Natural killer cell treated with Interleukin-12 subunit alpha and Interleukin-12 subunit beta and Interleukin-15 and Interleukin-18, amount 100 ng/mL, for 72 hours (primary cell): Measurements from ENCODE around the gene GYPC. TPM values are rescaled to one million over a fixed set of nuclear protein-coding genes. Genes with fewer than 3 reads are reported as not detected.
"Not testable (repeated sequence)": the region's sequence is repeated elsewhere in the genome, so short reads cannot be mapped to it uniquely, and the experiment has no call there.

Source experiments
- ATAC-seq, 2 donors: fragments of 150-1000 bp; cut with Tn5 transposase in 1 of 2; sonication (Bioruptor Pico), chemical (Tn5 transposase) in 1 of 2; 2 replicates each; pipeline ENCODE4 v1.10.0; 2021
- DNase-seq: peaks from one replicate; pipeline ENCODE4 v3.0.0; 2022; ENCODE audit warnings: low spot score
- H3K27ac Mint-ChIP-seq, 2 donors: 1 replicate in 1 of 2; 2 replicates in 1 of 2; pipeline ENCODE4 v1.8.0; 2022; ENCODE audit warnings: mixed read lengths in 2 of 2, mild to moderate bottlenecking in 1 of 2, moderate library complexity in 1 of 2
- H3K27me3 Mint-ChIP-seq, 2 donors: 1 replicate in 1 of 2; 2 replicates in 1 of 2; pipeline ENCODE4 v1.8.0; 2022; ENCODE audit warnings: mixed read lengths in 2 of 2
- H3K36me3 Mint-ChIP-seq: one replicate; pipeline ENCODE4 v1.8.0; 2022; ENCODE audit warnings: mixed read lengths
- H3K4me1 Mint-ChIP-seq, 2 donors: 1 replicate in 1 of 2; 2 replicates in 1 of 2; pipeline ENCODE4 v1.8.0; 2022; ENCODE audit warnings: low read depth in 2 of 2, mixed read lengths in 2 of 2, mild to moderate bottlenecking in 1 of 2
- H3K4me3 Mint-ChIP-seq: one replicate; pipeline ENCODE4 v1.8.0; 2022; ENCODE audit warnings: mixed read lengths
- H3K9me3 Mint-ChIP-seq: 2 replicates; pipeline ENCODE4 v1.8.0; 2022; ENCODE audit warnings: mixed read lengths
- total RNA-seq, 2 donors: library from RNA; stranded (reverse); gene quantifications; one replicate each; pipeline ENCODE4 v1.2.3, GENCODE V29; 2022

GYPC gene
- total RNA-seq, 2 donors from 2014 or later, result 44.2 to 56.9 TPM

DNA sequence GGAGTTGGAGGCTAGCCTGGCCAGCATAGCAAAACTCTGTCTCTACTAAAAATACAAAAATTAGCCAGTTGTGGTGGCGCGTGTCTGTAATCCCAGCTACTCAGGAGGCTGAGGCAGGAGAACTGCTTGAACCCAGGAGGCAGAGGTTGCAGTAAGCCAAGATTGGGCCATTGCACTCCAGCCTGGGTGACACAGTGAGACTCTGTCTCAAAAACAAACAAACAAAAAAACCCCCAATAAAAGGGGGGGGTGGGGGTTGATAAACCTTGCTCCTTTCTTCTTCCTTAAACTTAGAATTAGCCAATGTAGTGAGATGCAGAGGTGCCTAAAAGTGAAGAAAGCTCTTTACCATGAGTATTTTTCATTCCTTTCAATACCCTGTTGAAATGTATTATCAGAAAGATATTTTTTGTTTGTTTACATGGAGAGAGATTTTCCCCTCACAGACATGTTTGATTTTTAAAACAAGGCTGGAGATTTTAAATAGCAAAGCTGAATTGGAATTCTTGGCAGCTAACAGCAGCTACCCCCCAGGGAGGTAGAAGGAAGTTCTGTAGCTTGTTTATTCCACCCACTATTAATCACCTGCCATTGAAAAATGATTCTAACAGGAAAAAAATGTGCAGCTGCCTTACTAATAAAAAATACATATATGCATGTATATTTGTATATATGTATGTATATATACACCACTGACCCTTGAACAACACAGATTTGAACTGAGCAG is 48.6 kb downstream of the GYPC start:
- Mint-ChIP-seq H3K27ac (no peak overlapping the region), H3K9me3 (no peaks in the 10 kb centered on the region), H3K4me1 (no peaks in the 10 kb centered on the region), H3K4me3 (no peak overlapping the region), H3K27me3 (no peaks in the 10 kb centered on the region), H3K36me3 (no peaks in the 10 kb centered on the region)
- ATAC-seq, result no peak
- no peak for DNase-seq

GRCh38 chr2:126707191-126707590 is 51.2 kb downstream of the GYPC start:
- Mint-ChIP-seq H3K4me3 (no peak overlapping the region), H3K4me1 (no peaks in the 10 kb centered on the region)

DNA sequence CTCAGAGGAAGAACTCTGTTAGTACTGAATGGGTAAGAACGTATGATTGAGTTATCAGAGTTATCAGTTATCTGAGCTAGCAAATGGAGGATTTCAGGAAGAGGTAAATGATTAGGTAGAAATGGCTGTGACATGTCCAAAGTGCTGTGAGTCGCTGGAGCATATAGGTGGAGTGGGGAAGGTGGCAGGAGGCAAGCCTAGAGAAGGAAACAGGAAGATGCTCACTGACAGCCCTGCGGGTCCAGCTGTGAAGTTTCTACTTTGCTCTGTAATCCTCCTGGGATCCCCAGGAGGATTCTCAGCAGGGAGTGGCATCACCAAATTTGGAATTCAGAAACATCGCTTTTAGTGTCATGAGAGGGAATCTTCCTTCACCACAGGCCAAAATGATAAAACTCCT is 52.0 kb downstream of the GYPC start:
- no peak for ATAC-seq
- H3K27ac Mint-ChIP-seq, result no peak overlapping the region
- no peaks in the 10 kb centered on the region for H3K36me3 Mint-ChIP-seq
- peaks cover 0 to 7% of the 10 kb centered on the region in 2 donors for H3K27me3 Mint-ChIP-seq
- H3K9me3 Mint-ChIP-seq, result no peaks in the 10 kb centered on the region
- H3K4me3 Mint-ChIP-seq, result no peak overlapping the region
- DNase-seq, result no peak
- no peaks in the 10 kb centered on the region for H3K4me1 Mint-ChIP-seq

More at GRCh38 chr2:126707191-126707590, 51.2 kb downstream of the GYPC start:
- no peak for ATAC-seq
- H3K9me3 Mint-ChIP-seq, result no peaks in the 10 kb centered on the region
- H3K27ac Mint-ChIP-seq, result no peak overlapping the region
- no peak for DNase-seq
- H3K36me3 Mint-ChIP-seq, result no peaks in the 10 kb centered on the region
- peaks cover 0 to 7% of the 10 kb centered on the region in 2 donors for H3K27me3 Mint-ChIP-seq

GRCh38 chr2:126714191-126714965 is 58.4 kb downstream of the GYPC start:
- ATAC-seq (no peak), DNase-seq (no peak)
- no peak overlapping the region for H3K4me3 Mint-ChIP-seq
- H3K27me3 Mint-ChIP-seq, result peaks cover 0 to 7% of the 10 kb centered on the region in 2 donors
- no peaks in the 10 kb centered on the region for H3K36me3 Mint-ChIP-seq
- no peak overlapping the region for H3K27ac Mint-ChIP-seq
- no peaks in the 10 kb centered on the region for H3K9me3 Mint-ChIP-seq
- H3K4me1 Mint-ChIP-seq, result no peaks in the 10 kb centered on the region

DNA sequence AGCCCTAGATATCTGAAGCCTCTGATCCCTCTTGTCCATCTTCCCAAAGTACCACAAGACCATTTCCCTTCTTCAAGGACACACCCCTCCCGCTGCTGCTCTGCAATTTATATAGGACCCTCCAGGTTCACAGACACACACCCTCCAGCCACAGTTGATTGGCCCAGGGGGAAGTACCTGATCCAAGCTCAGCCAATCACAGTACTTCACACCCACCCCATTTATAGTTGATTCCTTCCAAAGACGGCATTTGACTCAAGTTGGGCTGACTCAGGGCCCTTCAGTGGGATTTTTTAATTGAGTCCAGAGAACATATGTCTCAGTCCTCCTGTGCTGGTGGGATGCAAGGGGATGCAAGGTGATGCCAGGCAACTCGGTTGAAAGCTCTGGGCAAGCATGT is 59.2 kb downstream of the GYPC start:
- Mint-ChIP-seq H3K27ac (no peak overlapping the region), H3K36me3 (no peaks in the 10 kb centered on the region), H3K4me1 (no peaks in the 10 kb centered on the region), H3K4me3 (no peak overlapping the region), H3K27me3 (peaks cover 0 to 2% of the 10 kb centered on the region in 2 donors), H3K9me3 (no peaks in the 10 kb centered on the region)
- no peak for ATAC-seq
- DNase-seq, result no peak

- no peak for ATAC-seq
- Mint-ChIP-seq H3K27ac (no peak overlapping the region), H3K27me3 (no peaks in the 10 kb centered on the region), H3K4me3 (no peak overlapping the region), H3K4me1 (no peaks in the 10 kb centered on the region), H3K36me3 (no peaks in the 10 kb centered on the region), H3K9me3 (no peaks in the 10 kb centered on the region)
- no peak for DNase-seq
These were observed 59.8 kb downstream of the GYPC start for GRCh38 chr2:126715576-126716406.

DNA sequence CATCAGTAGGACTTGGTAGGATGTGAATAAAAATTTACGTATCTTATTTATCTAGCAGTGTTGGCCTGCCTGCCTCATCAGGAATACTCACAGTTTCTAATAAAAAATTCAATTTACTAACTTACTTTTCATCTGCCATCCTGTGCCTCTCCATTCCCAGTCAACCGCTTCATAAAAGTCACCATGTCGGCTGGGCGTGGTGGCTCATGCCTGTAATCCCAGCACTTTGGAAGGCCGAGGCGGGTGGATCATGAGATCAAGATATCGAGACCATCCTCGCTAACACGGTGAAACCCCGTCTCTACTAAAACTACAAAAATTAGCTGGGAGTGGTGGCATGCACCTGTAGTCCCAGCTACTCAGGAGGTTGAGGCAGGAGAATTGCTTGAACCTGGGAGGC is 61.3 kb downstream of the GYPC start:
- DNase-seq, H3K27me3 Mint-ChIP-seq, H3K36me3 Mint-ChIP-seq, ATAC-seq, H3K27ac Mint-ChIP-seq, H3K9me3 Mint-ChIP-seq, H3K4me3 Mint-ChIP-seq, H3K4me1 Mint-ChIP-seq: not testable (repeated sequence)

DNA sequence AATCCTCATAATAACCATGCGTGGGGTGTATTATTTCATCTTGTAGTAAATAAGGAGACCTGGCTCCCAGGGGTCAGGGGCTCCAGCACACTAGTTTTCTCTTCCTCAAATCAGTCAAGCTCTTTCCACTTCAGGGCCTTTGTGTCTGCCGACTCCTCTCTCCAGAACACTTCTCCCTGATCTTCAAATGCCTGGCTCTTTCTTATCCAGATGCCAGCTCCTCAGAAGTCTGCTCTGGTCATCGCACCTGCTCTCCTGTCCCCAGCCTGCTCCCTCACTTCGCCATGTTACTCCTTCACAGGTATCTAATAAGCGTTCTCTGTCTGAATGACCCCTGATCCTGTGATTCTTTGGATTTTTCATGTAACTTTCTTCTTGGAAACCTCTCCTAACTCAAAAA is 62.0 kb downstream of the GYPC start:
- Mint-ChIP-seq H3K9me3 (no peaks in the 10 kb centered on the region), H3K4me1 (no peaks in the 10 kb centered on the region), H3K27ac (no peak overlapping the region), H3K36me3 (no peaks in the 10 kb centered on the region), H3K27me3 (no peaks in the 10 kb centered on the region), H3K4me3 (no peak overlapping the region)
- ATAC-seq (no peak), DNase-seq (no peak)

DNA sequence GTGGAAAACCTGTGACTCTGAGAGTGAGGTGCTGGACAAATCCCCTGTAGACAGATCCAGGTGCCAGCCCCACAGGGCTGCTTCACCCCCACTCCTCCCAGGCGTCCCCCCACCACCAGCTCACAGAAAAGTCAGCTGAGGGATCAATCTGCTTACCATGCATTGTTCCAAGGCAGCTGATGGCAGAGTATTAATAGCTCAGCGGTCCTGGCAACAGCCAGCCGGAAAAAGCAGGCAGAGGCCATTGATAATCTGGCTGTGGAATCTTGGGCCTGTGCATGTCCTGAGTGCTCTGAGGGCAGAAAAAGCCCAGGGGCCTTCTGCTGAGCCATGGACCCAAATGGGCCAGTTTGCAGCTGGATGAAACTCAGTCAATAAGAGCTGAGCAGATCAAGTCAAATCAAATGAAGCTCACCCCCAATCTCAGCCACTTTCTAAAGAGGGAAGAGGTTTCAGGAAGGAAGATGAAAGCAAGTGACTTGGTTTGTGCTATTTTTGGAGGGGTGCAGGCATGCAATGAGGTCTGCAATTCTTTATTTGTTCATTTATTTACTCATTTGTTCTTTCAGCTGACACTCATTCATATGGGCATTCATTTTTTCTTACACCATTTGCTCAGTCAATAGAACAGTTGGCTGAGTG is 63.4 kb downstream of the GYPC start:
- Mint-ChIP-seq H3K27ac (no peak overlapping the region), H3K4me1 (no peaks in the 10 kb centered on the region), H3K36me3 (no peaks in the 10 kb centered on the region), H3K4me3 (no peak overlapping the region), H3K9me3 (no peaks in the 10 kb centered on the region), H3K27me3 (no peaks in the 10 kb centered on the region)
- no peak for DNase-seq
- no peak for ATAC-seq

DNA sequence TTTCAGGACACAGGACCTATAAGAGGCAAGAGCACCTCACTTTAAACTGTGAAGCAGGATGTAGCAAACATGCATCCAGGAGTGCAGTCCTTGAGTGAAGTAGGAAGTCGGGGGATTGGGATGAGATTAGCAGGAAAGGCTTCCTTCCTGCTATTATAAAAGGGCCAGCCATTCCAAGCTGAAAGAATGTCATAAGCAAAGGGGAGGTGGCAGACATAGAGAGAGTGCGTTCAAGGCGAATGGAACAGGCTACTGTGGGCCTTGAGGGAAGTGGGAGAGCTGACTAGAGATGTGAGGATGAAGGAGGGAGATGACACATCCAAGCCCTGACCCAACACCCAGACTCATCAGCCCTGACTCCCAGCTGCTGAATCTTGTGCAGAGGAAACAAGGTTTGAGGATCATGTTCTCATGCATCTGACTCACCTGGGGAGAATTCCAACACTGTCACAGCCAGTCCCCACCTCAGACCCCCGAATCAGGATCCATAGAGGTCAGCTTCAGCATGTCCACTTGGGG is 63.9 kb downstream of the GYPC start:
- H3K9me3 Mint-ChIP-seq, result no peaks in the 10 kb centered on the region

DNA sequence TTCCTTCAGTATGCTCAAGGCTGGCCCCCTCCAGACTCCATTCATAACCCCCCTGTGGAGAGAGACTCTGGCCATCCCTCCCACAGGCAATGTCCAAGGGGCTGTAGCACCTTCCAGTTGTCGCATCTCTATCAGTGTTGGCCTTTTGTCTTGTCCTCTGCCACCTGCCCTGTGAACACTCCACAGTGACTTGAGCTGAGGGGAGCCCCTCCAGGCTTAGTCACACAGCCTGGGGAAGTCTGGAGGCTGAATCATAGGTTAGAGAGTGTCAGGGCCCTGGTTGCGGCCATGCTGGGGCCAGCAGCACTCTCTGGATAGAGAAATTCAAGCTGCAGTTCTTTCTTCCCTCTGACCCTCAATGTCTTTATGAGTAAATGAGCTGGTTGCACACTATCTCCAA is 64.7 kb downstream of the GYPC start:
- no peak for ATAC-seq
- Mint-ChIP-seq H3K27ac (no peak overlapping the region), H3K4me1 (no peaks in the 10 kb centered on the region), H3K4me3 (no peak overlapping the region), H3K27me3 (peaks cover 3 to 7% of the 10 kb centered on the region in 2 donors), H3K9me3 (peaks cover 5% of the 10 kb centered on the region), H3K36me3 (peaks cover 8% of the 10 kb centered on the region)
- no peak for DNase-seq

More for the DNA sequence above, 63.9 kb downstream of the GYPC start:
- no peak for DNase-seq
- Mint-ChIP-seq H3K27me3 (peaks cover 0 to 1% of the 10 kb centered on the region in 2 donors), H3K27ac (no peak overlapping the region), H3K4me1 (no peaks in the 10 kb centered on the region), H3K4me3 (no peak overlapping the region), H3K36me3 (peaks cover under 1% of the 10 kb centered on the region)
- no peak for ATAC-seq

DNA sequence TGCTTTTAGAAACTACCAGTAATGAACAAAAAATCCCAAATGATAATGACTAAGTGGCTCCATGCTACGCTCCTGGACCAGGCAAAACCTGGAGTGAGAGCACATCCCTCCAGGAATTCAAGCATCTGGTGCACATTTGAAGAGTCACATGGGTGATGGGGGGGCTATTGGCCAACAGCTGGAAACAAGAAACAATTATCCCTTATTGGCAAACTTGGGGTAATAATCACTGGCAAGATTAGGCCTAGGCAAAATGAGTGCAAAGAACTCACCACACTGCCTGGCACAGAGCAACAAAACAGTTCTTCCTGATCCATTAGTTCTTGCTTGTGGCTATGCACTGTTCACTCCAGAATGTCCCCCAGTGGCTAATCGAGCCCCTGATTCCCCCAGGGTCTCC is 66.1 kb downstream of the GYPC start:
- Mint-ChIP-seq H3K27ac (no peak overlapping the region), H3K36me3 (peaks cover 20% of the 10 kb centered on the region), H3K4me3 (no peak overlapping the region), H3K27me3 (peaks cover 11 to 21% of the 10 kb centered on the region in 2 donors), H3K9me3 (peaks cover 5% of the 10 kb centered on the region), H3K4me1 (no peaks in the 10 kb centered on the region)
- no peak for ATAC-seq
- no peak for DNase-seq

GRCh38 chr2:126722546-126722945 is 66.6 kb downstream of the GYPC start:
- Mint-ChIP-seq H3K4me1 (no peaks in the 10 kb centered on the region), H3K36me3 (peaks cover 22% of the 10 kb centered on the region), H3K27me3 (peaks cover 14 to 25% of the 10 kb centered on the region in 2 donors), H3K27ac (no peak overlapping the region), H3K4me3 (no peak overlapping the region), H3K9me3 (peaks cover 5% of the 10 kb centered on the region)
- DNase-seq, result no peak
- no peak for ATAC-seq
